Neural progenitor cell (in vitro differentiated cells): ENCODE measurements around the gene LBH. TPM values are rescaled to one million over a fixed set of nuclear protein-coding genes. Genes with fewer than 3 reads are reported as not detected.
A peak's percentile ranks its signal among the peaks of the same experiment; 100 is the strongest.

ENCODE experiments used
- DNase-seq: peaks from one replicate; pipeline ENCODE4 v3.0.0-alpha.2; 2016; ENCODE audit warnings: low spot score
- H2AFZ ChIP-seq: fragments of 200-600 bp; sonication (generic); replicated peaks from 2 replicates; pipeline ENCODE4 v1.6.1; 2016; ENCODE audit warnings: antibody characterized with exemption
- H3F3A ChIP-seq: fragments of 200-600 bp; sonication (generic); 2 replicates; pipeline ENCODE4 v1.6.1; 2016; ENCODE audit warnings: antibody characterized with exemption, low read depth
- H3K27ac ChIP-seq: fragments of 200-600 bp; sonication (generic); 2 replicates; pipeline ENCODE4 v1.5.1; 2016; ENCODE audit warnings: mild to moderate bottlenecking
- H3K27me3 ChIP-seq: fragments of 200-600 bp; sonication (generic); 2 replicates; pipeline ENCODE4 v1.6.1; 2016; ENCODE audit warnings: mild to moderate bottlenecking, moderate library complexity
- H3K36me3 ChIP-seq: fragments of 200-600 bp; sonication (generic); 2 replicates; pipeline ENCODE4 v1.5.1; 2016
- H3K4me1 ChIP-seq: fragments of 200-600 bp; sonication (generic); 2 replicates; pipeline ENCODE4 v1.6.1; 2016; ENCODE audit warnings: mixed run types
- H3K4me2 ChIP-seq: fragments of 200-600 bp; sonication (generic); 2 replicates; pipeline ENCODE4 v1.6.1; 2016
- H3K4me3 ChIP-seq: fragments of 200-600 bp; sonication (generic); 2 replicates; pipeline ENCODE4 v1.5.1; 2016
- H3K79me2 ChIP-seq: fragments of 200-600 bp; sonication (generic); 2 replicates; pipeline ENCODE4 v1.6.1; 2016; ENCODE audit warnings: low read depth
- H3K9ac ChIP-seq: fragments of 200-600 bp; sonication (generic); 2 replicates; pipeline ENCODE4 v1.6.1; 2016
- H3K9me3 ChIP-seq: fragments of 200-600 bp; sonication (generic); 2 replicates; pipeline ENCODE4 v1.5.1; 2016; ENCODE audit warnings: low read depth
- H4K20me1 ChIP-seq: fragments of 200-600 bp; sonication (generic); 2 replicates; pipeline ENCODE4 v1.6.1; 2016; ENCODE audit warnings: low read depth
- H3K27ac Mint-ChIP-seq: 3 replicates; pipeline ENCODE4 v1.8.0; 2021; ENCODE audit warnings: mixed read lengths
- H3K27me3 Mint-ChIP-seq: 2 replicates; pipeline ENCODE4 v1.8.0; 2022; ENCODE audit warnings: low read depth, mild to moderate bottlenecking, inconsistent platforms, moderate library complexity, mixed read lengths; ENCODE audit not compliant: insufficient read depth
- H3K36me3 Mint-ChIP-seq: 3 replicates; pipeline ENCODE4 v1.8.0; 2021; ENCODE audit warnings: mixed read lengths
- H3K4me1 Mint-ChIP-seq: 3 replicates; pipeline ENCODE4 v1.8.0; 2021; ENCODE audit warnings: mixed read lengths
- H3K4me3 Mint-ChIP-seq: 3 replicates; pipeline ENCODE4 v1.8.0; 2021; ENCODE audit warnings: mild to moderate bottlenecking, moderate library complexity, mixed read lengths
- H3K9me3 Mint-ChIP-seq: 3 replicates; pipeline ENCODE4 v1.8.0; 2020; ENCODE audit warnings: mixed read lengths
- CTCF ChIP-seq: fragments of 200-600 bp; sonication (generic); IDR thresholded peaks from 2 replicates; pipeline ENCODE4 v1.5.1; 2017; ENCODE audit warnings: antibody characterized with exemption, mild to moderate bottlenecking
- EZH2 ChIP-seq: fragments of 200-600 bp; sonication (generic); IDR thresholded peaks from 2 replicates; pipeline ENCODE4 v1.6.1; 2017; ENCODE audit warnings: antibody characterized with exemption, mild to moderate bottlenecking, moderate library complexity
- EZH2phosphoT487 ChIP-seq: fragments of 200-600 bp; sonication (generic); IDR thresholded peaks from 2 replicates; pipeline ENCODE4 v1.6.1; 2017; ENCODE audit warnings: antibody characterized with exemption
- total RNA-seq: library from RNA; depleted of rRNA; stranded (reverse); fragments of >200 nt; gene quantifications from 2 replicates; pipeline ENCODE4 v1.2.3, GENCODE V29; 2015; ENCODE audit warnings: low replicate concordance

Gene LBH
- total RNA-seq, 1 donor from 2014 or later: 4.2 TPM

GRCh38 chr2:30287857-30288513 is 56.7 kb downstream of the LBH start:
- Histone ChIP-seq H3K4me2 (peak overlapping the region; percentile 60), H3K27ac (no peak overlapping the region), H3K4me1 (peaks cover 28% of the 10 kb centered on the region), H3K4me3 (no peak overlapping the region), H3F3A (peaks cover 14% of the 10 kb centered on the region), H2AFZ (no peak overlapping the region), H3K9ac (no peak overlapping the region), H3K9me3 (no peaks in the 10 kb centered on the region), H4K20me1 (no peaks in the 10 kb centered on the region), H3K79me2 (no peaks in the 10 kb centered on the region), H3K36me3 (no peaks in the 10 kb centered on the region), H3K27me3 (no peaks in the 10 kb centered on the region)
- H3K9me3 Mint-ChIP-seq: peaks cover 2% of the 10 kb centered on the region
- no peaks in the 10 kb centered on the region for H3K36me3 Mint-ChIP-seq
- TF ChIP-seq EZH2 (no peak), CTCF (no peak), EZH2phosphoT487 (no peak)
- no peak for DNase-seq
- peaks cover 6% of the 10 kb centered on the region for H3K27me3 Mint-ChIP-seq
- H3K27ac Mint-ChIP-seq: peak overlapping the region; percentile 6
- H3K4me3 Mint-ChIP-seq: no peak overlapping the region
- peaks cover 30% of the 10 kb centered on the region for H3K4me1 Mint-ChIP-seq

GRCh38 chr2:30288561-30288960 is 57.2 kb downstream of the LBH start:
- Histone ChIP-seq H2AFZ (no peak overlapping the region), H3K4me2 (no peak overlapping the region), H3K27ac (no peak overlapping the region), H3K9ac (no peak overlapping the region), H3K4me3 (no peak overlapping the region), H3K4me1 (peaks cover 28% of the 10 kb centered on the region), H3F3A (peaks cover 14% of the 10 kb centered on the region), H3K36me3 (no peaks in the 10 kb centered on the region), H4K20me1 (no peaks in the 10 kb centered on the region), H3K9me3 (no peaks in the 10 kb centered on the region), H3K27me3 (no peaks in the 10 kb centered on the region), H3K79me2 (no peaks in the 10 kb centered on the region)
- H3K9me3 Mint-ChIP-seq: peaks cover 2% of the 10 kb centered on the region
- peaks cover 30% of the 10 kb centered on the region for H3K4me1 Mint-ChIP-seq
- H3K27me3 Mint-ChIP-seq: peaks cover 3% of the 10 kb centered on the region
- H3K4me3 Mint-ChIP-seq: no peak overlapping the region
- no peak for DNase-seq
- H3K27ac Mint-ChIP-seq: no peak overlapping the region
- no peaks in the 10 kb centered on the region for H3K36me3 Mint-ChIP-seq
- TF ChIP-seq CTCF (no peak), EZH2 (no peak), EZH2phosphoT487 (no peak)

- Histone ChIP-seq H3K4me1 (peaks cover 5% of the 10 kb centered on the region), H3K27ac (no peak overlapping the region), H2AFZ (no peak overlapping the region), H3K36me3 (no peaks in the 10 kb centered on the region), H3F3A (no peaks in the 10 kb centered on the region), H3K4me3 (no peak overlapping the region), H3K9me3 (no peaks in the 10 kb centered on the region), H3K79me2 (no peaks in the 10 kb centered on the region), H3K9ac (no peak overlapping the region), H3K4me2 (no peak overlapping the region), H4K20me1 (no peaks in the 10 kb centered on the region), H3K27me3 (no peaks in the 10 kb centered on the region)
- Mint-ChIP-seq H3K27ac (no peak overlapping the region), H3K36me3 (no peaks in the 10 kb centered on the region), H3K4me3 (no peak overlapping the region), H3K9me3 (no peaks in the 10 kb centered on the region), H3K4me1 (peaks cover 5% of the 10 kb centered on the region), H3K27me3 (peaks cover 7% of the 10 kb centered on the region)
- no peak for DNase-seq
- TF ChIP-seq EZH2 (no peak), CTCF (no peak), EZH2phosphoT487 (no peak)
Measured at GRCh38 chr2:30293303-30293921, 62.1 kb downstream of the LBH start.
